CD1c-positive myeloid dendritic cell (primary cell): ENCODE measurements around the gene TGFB2.

Source experiments
- DNase-seq: peaks from one replicate; pipeline ENCODE4 v3.0.0-alpha.2; 2016; ENCODE audit errors: extremely low spot score

The TGFB2 gene

DNA sequence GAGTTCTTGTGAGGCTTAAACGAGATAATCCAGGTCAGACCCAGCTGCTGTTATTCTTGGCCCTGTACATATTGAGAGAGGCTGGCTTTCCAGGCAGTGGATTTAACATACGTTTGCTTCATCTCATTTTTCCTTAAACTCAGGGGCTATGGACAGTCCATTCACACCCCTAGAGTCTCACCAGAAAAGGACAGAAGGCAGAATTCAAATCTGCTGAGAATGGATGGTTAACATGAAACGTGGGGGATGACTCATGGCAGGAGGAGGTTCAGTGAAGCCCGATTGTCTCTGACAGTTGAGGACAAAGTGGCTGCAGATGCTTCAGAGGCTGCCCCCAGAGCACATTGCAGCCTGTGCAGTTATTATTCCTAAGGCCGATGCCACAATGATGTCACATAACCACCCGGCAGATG, 39.5 kb downstream of the TGFB2 start:
- no peak for DNase-seq

DNA sequence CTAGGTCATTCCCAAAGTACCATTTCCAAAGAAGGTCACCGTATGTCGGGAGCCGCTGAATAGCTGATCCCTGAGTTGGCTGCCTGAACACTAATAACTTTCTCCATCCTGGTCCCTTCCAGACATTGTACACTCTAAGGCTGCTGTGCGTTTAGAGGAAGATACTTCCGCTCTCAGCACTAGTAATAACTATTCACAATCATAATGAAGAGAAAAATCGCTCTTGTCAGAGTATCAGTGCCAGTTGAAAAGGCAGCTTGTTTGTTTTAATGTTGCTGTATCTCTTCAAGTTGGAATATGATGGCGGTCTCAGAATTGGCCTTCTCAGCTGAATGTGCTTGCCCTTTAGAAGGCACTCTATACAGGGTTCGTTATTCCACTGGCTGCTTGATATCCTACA, 43.5 kb downstream of the TGFB2 start:
- DNase-seq = no peak

- DNase-seq = no peak
Observed at GRCh38 chr1:218390618-218391017, 45.5 kb downstream of the TGFB2 start.

GRCh38 chr1:218392780-218393179, 47.6 kb downstream of the TGFB2 start:
- DNase-seq = no peak

DNA sequence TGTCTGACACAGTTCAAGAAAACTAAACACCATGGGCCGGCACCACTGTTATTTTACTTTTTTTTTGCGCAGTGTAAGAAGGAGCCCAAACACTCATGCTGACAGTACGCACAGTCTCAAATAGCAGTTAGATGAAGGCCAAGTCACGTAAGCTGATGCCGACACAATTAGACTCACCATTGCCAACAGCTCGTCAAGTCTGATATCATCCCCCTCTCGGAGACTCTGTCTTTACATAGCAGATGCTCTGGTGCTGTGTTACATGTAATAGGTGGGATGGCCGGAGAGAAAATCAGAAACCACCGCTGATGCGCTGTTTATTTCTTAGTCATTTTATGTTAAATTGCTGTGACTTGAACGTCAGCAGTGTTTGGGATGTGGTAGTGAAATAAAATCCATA, 49.3 kb downstream of the TGFB2 start:
- DNase-seq = no peak

GRCh38 chr1:218394989-218395388, 49.9 kb downstream of the TGFB2 start:
- no peak for DNase-seq

- DNase-seq = no peak
Observed at GRCh38 chr1:218395916-218396315, 50.8 kb downstream of the TGFB2 start.

DNA sequence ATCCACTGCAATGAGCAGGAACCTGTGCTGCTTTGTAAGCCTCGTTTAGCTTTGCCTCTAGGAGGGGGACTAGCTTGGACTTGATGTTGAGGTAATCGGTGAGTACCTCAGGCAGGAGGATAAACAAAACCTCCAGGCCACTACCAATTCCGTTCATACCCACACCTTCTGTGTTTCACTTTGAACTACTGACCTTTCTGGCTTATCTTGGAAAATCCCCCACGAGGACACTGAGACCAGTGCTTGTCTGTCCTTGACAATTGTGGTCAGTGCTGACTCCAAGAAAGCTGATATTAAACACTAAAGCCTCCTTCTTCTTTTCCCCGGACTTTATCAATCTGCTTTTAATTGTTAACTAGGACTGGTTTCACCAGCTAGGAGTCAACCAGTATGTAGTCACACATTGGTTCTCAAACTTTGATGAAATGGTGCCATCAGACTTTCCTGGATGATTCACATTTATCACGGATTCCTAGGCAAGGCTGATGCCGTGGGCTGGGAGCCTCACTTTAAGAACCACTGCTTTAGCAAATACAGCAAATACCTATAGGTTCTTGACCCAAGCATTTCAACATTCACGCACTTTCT, 52.7 kb downstream of the TGFB2 start:
- DNase-seq = no peak

GRCh38 chr1:218400624-218401023, 55.5 kb downstream of the TGFB2 start:
- DNase-seq = no peak

DNA sequence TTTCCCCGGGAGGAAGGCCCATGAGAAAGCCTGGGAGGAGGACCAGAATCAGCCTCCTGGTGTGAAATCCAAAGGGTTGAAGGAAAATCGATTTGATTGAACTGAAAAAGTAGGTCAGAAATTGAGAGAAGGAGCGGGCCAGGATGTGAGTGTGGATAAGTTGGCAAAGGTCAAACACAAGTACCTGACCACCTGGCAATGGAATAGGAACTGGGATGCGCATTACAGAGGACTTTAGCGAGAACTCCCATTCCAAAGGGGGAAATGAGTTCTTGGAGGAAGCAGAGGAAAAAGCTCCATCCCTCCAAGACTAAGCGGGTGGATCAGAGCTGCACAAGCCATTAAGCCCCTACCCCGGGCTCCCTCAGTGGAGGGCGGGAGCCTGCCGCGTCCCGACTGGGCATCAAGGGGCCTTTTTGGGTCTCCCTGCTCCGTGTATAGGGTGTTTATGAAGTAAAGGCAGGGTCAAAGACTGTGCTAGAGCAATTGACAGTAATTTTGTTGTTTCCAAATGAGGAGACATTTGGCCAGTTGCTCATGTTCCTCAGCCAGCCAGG, 56.4 kb downstream of the TGFB2 start:
- no peak for DNase-seq

- DNase-seq = no peak
Observed at GRCh38 chr1:218401998-218402785, 57.1 kb downstream of the TGFB2 start.

GRCh38 chr1:218402786-218403120, 57.6 kb downstream of the TGFB2 start:
- DNase-seq = no peak

DNA sequence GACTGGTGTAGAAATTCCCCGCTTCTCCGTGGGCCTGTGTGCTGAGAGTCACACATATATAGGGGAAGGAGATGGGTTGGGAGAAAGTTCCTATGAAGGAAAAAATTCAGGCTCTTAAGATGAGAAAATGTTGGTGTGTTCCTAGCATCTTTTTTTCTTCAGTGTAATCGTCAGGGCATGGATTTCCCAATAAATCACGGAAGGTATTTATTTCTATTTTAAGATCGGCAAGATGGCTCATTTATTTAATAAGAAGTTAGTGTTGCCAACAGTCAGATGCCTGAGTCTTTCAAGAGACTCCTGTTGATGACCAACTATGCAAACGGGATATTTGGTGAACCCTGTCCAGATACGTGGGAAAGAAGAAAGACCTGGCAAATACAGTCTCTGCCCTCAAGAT, 58.2 kb downstream of the TGFB2 start:
- no peak for DNase-seq

- no peak for DNase-seq
Observed at GRCh38 chr1:218407630-218408029, 62.5 kb downstream of the TGFB2 start.

DNA sequence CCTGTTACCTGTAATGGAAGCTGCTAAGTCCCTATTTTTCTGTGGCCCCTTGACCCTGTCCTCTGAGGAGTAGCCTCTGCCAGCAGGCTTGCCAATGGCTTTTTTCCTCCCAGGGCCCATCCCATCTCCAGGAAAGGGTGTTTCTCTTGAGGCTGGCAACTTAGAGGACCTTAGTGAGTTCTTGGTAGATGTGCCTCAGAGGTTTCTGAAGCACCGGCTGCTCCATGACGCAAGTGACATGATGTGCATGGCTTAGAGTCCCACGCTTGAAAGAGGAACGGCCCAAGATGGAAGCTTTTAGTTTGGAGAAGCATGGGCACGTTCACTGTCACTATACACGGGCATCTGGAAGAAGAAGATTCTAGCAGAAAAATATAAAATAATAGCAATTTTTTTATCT, 63.0 kb downstream of the TGFB2 start:
- no peak for DNase-seq

GRCh38 chr1:218408942-218409341, 63.8 kb downstream of the TGFB2 start:
- no peak for DNase-seq

- no peak for DNase-seq
Observed at GRCh38 chr1:218409946-218410510, 64.9 kb downstream of the TGFB2 start.

DNA sequence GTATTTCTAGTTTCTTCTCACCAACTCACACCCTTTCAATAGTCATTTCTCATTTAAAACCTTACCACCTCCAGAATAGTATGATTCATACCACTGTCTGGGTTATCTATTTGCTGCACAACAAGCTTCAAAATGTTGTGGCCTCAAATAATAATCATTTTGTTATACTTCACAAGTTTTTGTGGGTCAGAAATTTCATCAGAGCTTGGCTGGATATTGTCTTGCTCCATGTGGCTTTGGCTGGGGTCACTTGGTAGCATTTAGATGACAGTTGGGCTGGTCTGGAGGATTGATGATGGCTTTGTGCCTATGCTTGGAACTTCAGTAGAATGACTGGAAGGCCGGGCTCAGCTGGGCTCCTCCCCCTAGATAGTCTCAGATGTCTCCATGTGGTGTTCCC, 66.0 kb downstream of the TGFB2 start:
- no peak for DNase-seq

- no peak for DNase-seq
Observed at GRCh38 chr1:218412171-218412570, 67.0 kb downstream of the TGFB2 start.

DNA sequence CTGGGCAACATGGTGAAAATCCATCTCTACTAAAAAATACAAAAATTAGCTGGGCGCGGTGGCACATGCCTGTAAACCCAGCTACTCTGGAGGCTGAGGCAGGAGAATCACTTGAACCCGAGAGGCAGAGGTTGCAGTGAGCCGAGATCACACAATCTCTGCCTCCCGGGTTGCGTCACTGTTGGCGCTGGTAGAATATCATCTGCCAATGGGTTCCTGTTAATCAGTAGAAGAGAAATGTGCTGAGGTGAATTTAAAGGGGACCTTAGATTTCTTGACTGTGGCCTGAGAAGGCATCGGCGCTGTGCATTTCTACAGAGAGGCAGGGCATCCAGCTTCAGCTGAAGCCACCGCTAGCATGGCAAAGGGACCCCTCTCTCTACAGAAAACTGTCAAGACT, 68.0 kb downstream of the TGFB2 start:
- DNase-seq = no peak

DNA sequence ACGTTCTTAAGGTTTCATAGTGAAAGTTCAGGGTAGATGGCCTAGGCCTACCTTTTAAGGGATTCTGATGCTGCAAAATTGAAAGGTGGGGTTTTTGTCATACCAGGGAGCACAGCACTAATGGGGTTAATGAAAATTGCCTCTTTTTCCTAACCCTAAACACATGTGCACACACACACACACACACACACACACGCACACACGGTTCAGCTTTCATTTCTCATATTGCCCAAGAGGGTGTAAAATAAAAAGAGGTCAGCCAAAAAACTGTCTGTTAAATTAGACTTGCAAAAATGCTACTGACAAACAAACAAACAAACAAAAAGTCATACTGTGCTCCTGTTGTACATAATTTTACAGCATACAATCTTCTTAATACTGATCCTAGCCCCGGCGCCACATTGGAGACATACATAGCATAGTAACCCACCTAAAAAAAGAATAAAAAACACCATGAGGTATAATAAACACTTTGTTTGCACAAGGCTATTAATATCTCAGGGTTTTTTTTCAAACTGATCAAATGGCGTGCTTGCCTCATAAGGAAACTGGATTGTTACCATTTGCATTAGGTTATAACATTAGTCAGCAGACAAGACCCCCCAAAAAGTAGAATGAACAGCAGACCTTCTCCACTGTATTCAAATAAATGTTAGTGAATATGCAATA, 69.1 kb downstream of the TGFB2 start:
- no peak for DNase-seq

- no peak for DNase-seq
Observed at GRCh38 chr1:218415726-218416125, 70.6 kb downstream of the TGFB2 start.

GRCh38 chr1:218421531-218421930, 76.4 kb downstream of the TGFB2 start:
- no peak for DNase-seq
